K562 (cell line): Measurements from ENCODE around the gene EDEM1. TPM values are rescaled to one million over a fixed set of nuclear protein-coding genes. Genes with fewer than 3 reads are reported as not detected.

Experiments used
- ATAC-seq: fragments of 200-7000 bp; cut with Tn5 transposase; 3 replicates; pipeline ENCODE4 v1.9.1; 2020; ENCODE audit warnings: moderate library complexity
- BruUV-seq: library from RNA; stranded (reverse); fragments of 400-500 nt; replicated peaks from 2 replicates; lab custom pipeline; 2021; lab: Mats Ljungman, UMichigan
- CTCF ChIA-PET: fragments of 300-600 bp; formaldehyde crosslinking; extraction: SDS; loops from one replicate; lab custom pipeline; 2021; ENCODE audit warnings: low intra/inter-chr PET ratio; lab: Yijun Ruan, JAX
- POLR2A ChIA-PET: fragments of 300-600, 350-650 bp; sonication (Branson Sonifier 250); formaldehyde crosslinking; extraction: SDS; loops from one replicate; lab custom pipeline; 2021; ENCODE audit warnings: antibody characterized with exemption, inconsistent platforms; lab: Yijun Ruan, JAX
- DNase-seq, 4 experiments: peaks; one replicate each; pipeline versions ENCODE4 v3.0.0 to v3.0.0-alpha.2; 2011 to 2018; ENCODE audit warnings: low spot score in 3 of 4, mixed read lengths in 3 of 4; ENCODE audit errors: extremely low read depth in 1 of 4
- FAIRE-seq: peaks from 2 replicates; lab custom pipeline; 2011; peaks lifted over from hg19 to GRCh38; lab: Jason Lieb, UNC
- H2AFZ ChIP-seq: 2 replicates; pipeline ENCODE4 v1.6.0; 2011; ENCODE audit warnings: low read depth, low read length, control low read depth, inconsistent platforms
- H3K27ac ChIP-seq: fragments of 200-600 bp; 3 replicates; pipeline ENCODE4 v1.8.0; 2011; ENCODE audit warnings: low read depth, mild to moderate bottlenecking, control low read depth, inconsistent platforms, low read length, moderate library complexity, mixed read lengths; ENCODE audit errors: extremely low read depth
- H3K27me3 ChIP-seq, 2 experiments: fragments of 300-600 bp in 1 of 2; 2 replicates in 1 of 2; 3 replicates in 1 of 2; pipeline versions ENCODE4 v1.6.0 to v1.8.0; 2011; ENCODE audit warnings: inconsistent platforms in 2 of 2, low read length in 2 of 2, mild to moderate bottlenecking in 1 of 2, mixed read lengths in 1 of 2, moderate library complexity in 1 of 2; ENCODE audit not compliant: control insufficient read depth in 2 of 2, insufficient read depth in 2 of 2
- H3K36me3 ChIP-seq: fragments of 300-600 bp; 3 replicates; pipeline ENCODE4 v1.8.0; 2011; ENCODE audit warnings: mild to moderate bottlenecking, low read length, inconsistent platforms; ENCODE audit not compliant: control insufficient read depth, insufficient read depth
- H3K4me1 ChIP-seq, 2 experiments: fragments of 200-600 bp in 1 of 2; replicated peaks in 1 of 2; 2 replicates in 1 of 2; 3 replicates in 1 of 2; pipeline versions ENCODE4 v1.5.1 to v1.8.0; 2011; ENCODE audit warnings: inconsistent platforms in 2 of 2, low read length in 2 of 2, mild to moderate bottlenecking in 1 of 2, mixed read lengths in 1 of 2, moderate library complexity in 1 of 2; ENCODE audit not compliant: control insufficient read depth in 2 of 2, insufficient read depth in 2 of 2
- H3K4me2 ChIP-seq: 2 replicates; pipeline ENCODE4 v1.6.1; 2011; ENCODE audit warnings: low read length, control low read depth, inconsistent platforms, mixed read lengths; ENCODE audit not compliant: insufficient read depth
- H3K4me3 ChIP-seq: fragments of 200-600 bp; sonication (generic), shearing (Covaris generic); 2 replicates; pipeline ENCODE4 v1.5.1; 2016; ENCODE audit warnings: control low read depth, inconsistent platforms
- H3K79me2 ChIP-seq: fragments of 200-600 bp; 3 replicates; pipeline ENCODE4 v1.8.0; 2011; ENCODE audit warnings: low read length, inconsistent platforms; ENCODE audit not compliant: control insufficient read depth, insufficient read depth
- H3K9ac ChIP-seq, 2 experiments: 2 replicates each; pipeline versions ENCODE4 v1.6.0 to v1.6.1; 2011; ENCODE audit warnings: low read depth in 2 of 2, low read length in 2 of 2, control low read depth in 1 of 2, inconsistent platforms in 1 of 2, mild to moderate bottlenecking in 1 of 2, mixed read lengths in 1 of 2; ENCODE audit not compliant: insufficient read depth in 1 of 2
- H3K9me1 ChIP-seq: one replicate; pipeline ENCODE4 v1.6.0; 2011; ENCODE audit warnings: inconsistent platforms, mild to moderate bottlenecking, low read length, moderate library complexity; ENCODE audit not compliant: control insufficient read depth, insufficient read depth
- H3K9me3 ChIP-seq: replicated peaks from 2 replicates; pipeline ENCODE4 v1.5.1; 2011; ENCODE audit warnings: low read depth, low read length, inconsistent platforms; ENCODE audit not compliant: control insufficient read depth, insufficient read depth
- H4K20me1 ChIP-seq: replicated peaks from 2 replicates; pipeline ENCODE4 v1.6.1; 2011; ENCODE audit warnings: low read length, inconsistent platforms, mixed read lengths; ENCODE audit not compliant: control insufficient read depth, insufficient read depth
- C11orf30 ChIP-seq: fragments of 450-650 bp; IDR thresholded peaks from 2 replicates; pipeline ENCODE4 v1.6.1; 2016; ENCODE audit warnings: low read depth, mild to moderate bottlenecking
- MAFF ChIP-seq: IDR thresholded peaks from 2 replicates; pipeline ENCODE4 v1.6.1; 2012; ENCODE audit warnings: low read length, improper control_type of control experiment
- MAFG ChIP-seq: fragments of 450-650 bp; conservative IDR thresholded peaks from 2 replicates; pipeline ENCODE4 v1.6.1; 2016; ENCODE audit warnings: missing genetic modification characterization, missing compliant biosample characterization
- MAFK ChIP-seq: IDR thresholded peaks from 2 replicates; pipeline ENCODE4 v1.6.1; 2011; ENCODE audit warnings: low read length, improper control_type of control experiment
- POLR2B ChIP-seq: fragments of 450-650 bp; IDR thresholded peaks from 2 replicates; pipeline ENCODE4 v1.6.1; 2018; ENCODE audit warnings: low read depth; ENCODE audit not compliant: partially characterized antibody
- PPARD ChIP-seq: fragments of 250-450 bp; sonication (Bioruptor Pico); IDR thresholded peaks from 2 replicates; pipeline ENCODE4 v1.8.0; 2022; ENCODE audit warnings: inconsistent platforms, mild to moderate bottlenecking, moderate library complexity
- SOX6 ChIP-seq: fragments of 450-650 bp; IDR thresholded peaks from 2 replicates; pipeline ENCODE4 v1.6.1; 2014; ENCODE audit warnings: mild to moderate bottlenecking
- TBP ChIP-seq: optimal IDR thresholded peaks from 2 replicates; pipeline ENCODE3; 2011; ENCODE audit warnings: low read depth, low read length, improper control_type of control experiment
- ZNF316 ChIP-seq: fragments of 450-650 bp; IDR thresholded peaks from 2 replicates; pipeline ENCODE4 v1.6.1; 2016
- WGBS: fragments of 100-300 bp; shearing (Covaris generic); methylation state at CpG from one replicate; pipeline ENCODE4 v1.1.6; 2016; ENCODE audit warnings: low coverage, mixed read lengths; ENCODE audit not compliant: insufficient coverage; ENCODE audit errors: missing lambda C conversion rate; 5-methylcytosine and 5-hydroxymethylcytosine counted together
- in situ Hi-C: fragments of 300-500 bp; cut with MboI; formaldehyde crosslinking; loops from 4 replicates; pipeline ENCODE4 v1.15.0; 2018; ENCODE audit warnings: inconsistent platforms, mixed read lengths
- intact Hi-C: fragments of 100-400 bp; cut with micrococcal nuclease; formaldehyde crosslinking; loops from 2 replicates; pipeline ENCODE4 v1.14.2; 2022
- microRNA-seq: library from miRNA; unstranded; fragments of <30 nt; microRNA quantifications from one replicate; pipeline ENCODE4, GENCODE V29; 2018; ENCODE audit warnings: borderline microRNAs expressed
- polyA plus RNA-seq, 8 experiments: library from polyadenylated mRNA; depleted of rRNA in 4 of 8; stranded (reverse) in 5 of 8; unstranded in 3 of 8; fragments of >200 nt; fragmentation: Nextera tagmentation in 2 of 8; fragmentation: Illumina TruSeq in 1 of 8; extraction: Ambion mirVana in 2 of 8; extraction: Trizol in 1 of 8; gene quantifications; 2 replicates each; pipeline versions ENCODE4 v1.2.1 to v1.2.3, GENCODE V29; 2011 to 2014; ENCODE audit warnings: inconsistent platforms in 1 of 8, missing spikeins in 1 of 8
- small RNA-seq: library from RNA; depleted of rRNA; stranded (forward); fragments of <200 nt; gene quantifications from one replicate; pipeline ENCODE3, GENCODE V24; 2014
- total RNA-seq, 7 experiments: library from RNA; depleted of rRNA in 6 of 7; stranded (reverse); fragments of >200 nt in 6 of 7; fragmentation: Illumina TruSeq in 2 of 7; extraction: Trizol in 2 of 7; gene quantifications; 2 replicates each; pipeline versions ENCODE4 v1.2.1 to v1.2.3, GENCODE V29; 2011 to 2021; ENCODE audit warnings: low replicate concordance in 1 of 7

Gene EDEM1
- total and polyA plus RNA-seq, 9 of the 15 experiments (the other 6 are each of a cell fraction or from before 2014, with no cell fraction given), result 6.2 to 36.7 (median 14.3) TPM

- no peak overlapping the region for H3K9ac ChIP-seq
- H3K36me3 ChIP-seq, result no peaks in the 10 kb centered on the region
- no peaks in the 10 kb centered on the region for H3K79me2 ChIP-seq
- H4K20me1 ChIP-seq, result no peaks in the 10 kb centered on the region
- WGBS, result 0% methylated on average over 2 of the region's 2 CpGs
- H3K4me2 ChIP-seq, result no peak overlapping the region
- H2AFZ ChIP-seq, result no peak overlapping the region
- no peaks in the 10 kb centered on the region for H3K4me1 ChIP-seq
- DNase-seq, result no peak
- H3K9me3 ChIP-seq, result no peaks in the 10 kb centered on the region
- peaks cover 4 to 9% of the 10 kb centered on the region in 2 experiments for H3K27me3 ChIP-seq
- FAIRE-seq, result no peak
- intact Hi-C loops, result no loop called here
- in situ Hi-C loops, result no loop called here
- TF ChIP-seq POLR2B (no peak), SOX6 (no peak), MAFG (tag) (peak; percentile 92), ZNF316 (peak; percentile 94), C11orf30 (peak; percentile 89), MAFK (peak; percentile 96), PPARD (no peak), MAFF (peak; percentile 95)
- ChIA-PET POLR2A (interaction anchor here (1.2 kb wide), 1 partner anchor 17 kb away, joined by 4 read pairs; no protein-coding TSS in a partner anchor), CTCF (no interaction called here)
- H3K4me3 ChIP-seq, result no peak overlapping the region
- H3K27ac ChIP-seq, result no peak overlapping the region
- BruUV-seq, result no TSS peak
- no peak for ATAC-seq
- no peaks in the 10 kb centered on the region for H3K9me1 ChIP-seq
These were observed 79.7 kb downstream of the EDEM1 start for GRCh38 chr3:5267252-5267651.

- H2AFZ ChIP-seq, result no peak overlapping the region
- no TSS peak for BruUV-seq
- H4K20me1 ChIP-seq, result no peaks in the 10 kb centered on the region
- H3K9me1 ChIP-seq, result no peaks in the 10 kb centered on the region
- no peak for DNase-seq
- WGBS, result 0% methylated on average over 1 of the region's 1 CpG
- no peak overlapping the region for H3K27ac ChIP-seq
- H3K9ac ChIP-seq, result no peak overlapping the region
- no peaks in the 10 kb centered on the region for H3K36me3 ChIP-seq
- no peaks in the 10 kb centered on the region for H3K79me2 ChIP-seq
- H3K4me2 ChIP-seq, result no peak overlapping the region
- peak; percentile 85 for TF ChIP-seq C11orf30
- peak; percentile 98 for TF ChIP-seq MAFK
- peak; percentile 95 for TF ChIP-seq ZNF316
- TF ChIP-seq MAFG (tag), result peak; percentile 86
- peak; percentile 97 for TF ChIP-seq MAFF
- no peak for TF ChIP-seq TBP
- ATAC-seq, result no peak
- ChIA-PET CTCF (no interaction called here), POLR2A (no interaction called here)
- intact Hi-C loops (no loop called here), in situ Hi-C loops (no loop called here)
- H3K27me3 ChIP-seq, result peaks cover 4 to 7% of the 10 kb centered on the region in 2 experiments
- no peak overlapping the region for H3K4me3 ChIP-seq
- no peak for FAIRE-seq
- H3K9me3 ChIP-seq, result no peaks in the 10 kb centered on the region
- no peaks in the 10 kb centered on the region for H3K4me1 ChIP-seq
These were observed 80.4 kb downstream of the EDEM1 start for GRCh38 chr3:5267889-5268288.

Small RNA genes within 50 kb of the gene (microRNA-seq; reads per million reads assigned to microRNA genes)
- gene MIR4790, result not detected

Small RNA genes within 50 kb of the gene (small RNA-seq; reads per million reads assigned to genes)
- gene MIR4790 (not detected), gene RN7SL553P (not detected)

Other genes with a start within 250 kb of the EDEM1 start
- gene BHLHE40, start 208.3 kb upstream of the EDEM1 start, total RNA-seq (2014; rRNA removed), result 38.7 and 44.5 TPM in 2 replicates
- gene BHLHE40, start 208.3 kb upstream of the EDEM1 start, total RNA-seq (2014; rRNA removed; fragmentation: Illumina TruSeq; extraction: Trizol), result 19.4 and 20.6 TPM in 2 replicates
- 27.7 and 27.8 TPM in 2 replicates for gene BHLHE40, start 208.3 kb upstream of the EDEM1 start, total RNA-seq (2015; rRNA removed; fragmentation: Illumina TruSeq; extraction: Trizol)
- gene BHLHE40, start 208.3 kb upstream of the EDEM1 start, total RNA-seq (2021), result 47.5 and 51.8 TPM in 2 replicates
- gene BHLHE40, start 208.3 kb upstream of the EDEM1 start, polyA plus RNA-seq (2011; rRNA removed), result 83.9 and 105 TPM in 2 replicates
- 49.6 and 57.8 TPM in 2 replicates for gene BHLHE40, start 208.3 kb upstream of the EDEM1 start, polyA plus RNA-seq (2014; fragmentation: Illumina TruSeq; extraction: Trizol)
- gene BHLHE40, start 208.3 kb upstream of the EDEM1 start, polyA plus RNA-seq (2014; fragmentation: Nextera tagmentation; extraction: Ambion mirVana), result 10 to 100 TPM; 12.0 to 24.3 TPM
- 30.9 and 31.4 TPM in 2 replicates for gene BHLHE40, start 208.3 kb upstream of the EDEM1 start, polyA plus RNA-seq (2014; rRNA removed)
- 26.7 and 28.5 TPM in 2 replicates for gene ARL8B, start 65.4 kb upstream of the EDEM1 start, total RNA-seq (2014; rRNA removed)
- 85.8 and 97.1 TPM in 2 replicates for gene ARL8B, start 65.4 kb upstream of the EDEM1 start, total RNA-seq (2014; rRNA removed; fragmentation: Illumina TruSeq; extraction: Trizol)
- gene ARL8B, start 65.4 kb upstream of the EDEM1 start, total RNA-seq (2015; rRNA removed; fragmentation: Illumina TruSeq; extraction: Trizol), result 86.1 and 96.4 TPM in 2 replicates
- gene ARL8B, start 65.4 kb upstream of the EDEM1 start, total RNA-seq (2021), result 73.1 and 77.2 TPM in 2 replicates
- 54.2 and 92.2 TPM in 2 replicates for gene ARL8B, start 65.4 kb upstream of the EDEM1 start, polyA plus RNA-seq (2011; rRNA removed)
- gene ARL8B, start 65.4 kb upstream of the EDEM1 start, polyA plus RNA-seq (2014; fragmentation: Illumina TruSeq; extraction: Trizol), result 79.2 and 99.4 TPM in 2 replicates
- gene ARL8B, start 65.4 kb upstream of the EDEM1 start, polyA plus RNA-seq (2014; fragmentation: Nextera tagmentation; extraction: Ambion mirVana), result 10 to 100 TPM; 47.8 to 49.6 TPM
- gene ARL8B, start 65.4 kb upstream of the EDEM1 start, polyA plus RNA-seq (2014; rRNA removed), result 42.3 and 58.0 TPM in 2 replicates